Spleen (tissue), 7 donors: ENCODE measurements around the gene FBXL12.

Experiments used
- CTCF ChIP-seq, 11 experiments: fragments of 200-600 bp in 7 of 11; fragments of 450-650 bp in 4 of 11; sonication (generic) in 4 of 11; IDR thresholded peaks in 8 of 11; conservative IDR thresholded peaks in 3 of 11; 1 replicate in 7 of 11; 2 replicates in 4 of 11; pipeline versions ENCODE4 v1.4.0 to v1.8.0; 2016 to 2021; ENCODE audit warnings: antibody characterized with exemption in 11 of 11, inconsistent platforms in 4 of 11, mild to moderate bottlenecking in 1 of 11
- POLR2A ChIP-seq, 3 donors: fragments of 450-650 bp; IDR thresholded peaks; one replicate each; pipeline ENCODE4 v1.5.1; 2017; ENCODE audit warnings: antibody characterized with exemption in 3 of 3, mild to moderate bottlenecking in 1 of 3
- donor health status: DM: no; HTN: no; CAD: no; lungs with moderate emphysema.
- donor health status: DM: no; HTN: no; CAD: no.
- donor health status: DM: no; HTN: no; CAD: no.

DNA sequence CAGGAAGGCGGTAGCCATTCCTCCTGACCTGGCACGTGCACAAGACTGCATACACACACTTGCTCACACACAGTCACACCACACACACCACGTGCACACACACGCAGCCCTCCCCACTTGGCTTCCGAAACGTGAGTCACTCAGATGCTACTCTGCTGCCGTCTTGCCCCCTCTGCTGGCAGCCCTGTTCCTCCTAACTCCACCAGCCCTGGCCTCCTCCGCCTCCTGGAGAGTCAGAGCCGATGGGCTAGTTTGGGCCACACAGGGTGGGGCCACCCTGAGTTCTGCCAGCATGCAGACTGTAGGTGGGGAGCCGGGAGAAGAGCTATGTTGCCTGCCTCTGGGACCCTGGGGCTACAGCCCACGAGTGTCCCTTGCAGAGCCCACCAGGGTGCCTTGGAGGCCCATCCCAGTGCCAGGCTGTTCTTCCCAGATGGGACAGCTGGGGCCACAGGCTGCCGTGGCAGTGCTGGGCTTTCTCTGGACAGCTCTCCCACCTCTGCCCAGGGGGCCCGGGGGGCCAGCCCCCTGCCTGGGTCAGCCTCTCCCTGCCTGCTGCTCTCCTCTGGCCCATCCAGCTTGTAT lies 28.3 kb upstream of the FBXL12 start:
- TF ChIP-seq CTCF (IDR thresholded peaks at IDR 0.05 in 8 of 11, conservative IDR thresholded peaks at IDR 0.05 in 3 of 11) (peak in 2 of 11 experiments; percentile 14 to 20), POLR2A (IDR thresholded peaks at IDR 0.05) (no peak)
